H1 (cell line): Measurements from ENCODE around the gene AIFM1. TPM values are rescaled to one million over a fixed set of nuclear protein-coding genes. Genes with fewer than 3 reads are reported as not detected.

Source experiments
- CTCF ChIA-PET: fragments of 300-600 bp; sonication (Branson Sonifier 250); formaldehyde crosslinking; loops from one replicate; lab custom pipeline; 2021; ENCODE audit not compliant: partially characterized antibody; lab: Charles Lee
- POLR2A ChIA-PET: fragments of 300-600 bp; sonication (Branson Sonifier 250); formaldehyde crosslinking; loops from one replicate; lab custom pipeline; 2021; ENCODE audit warnings: inconsistent platforms; ENCODE audit not compliant: partially characterized antibody; lab: Charles Lee
- DNase-seq, 2 experiments: peaks; one replicate each; pipeline versions ENCODE4 v3.0.0 to v3.0.0-alpha.2; 2010 to 2022; ENCODE audit warnings: low spot score in 2 of 2, low read depth in 1 of 2, mixed read lengths in 1 of 2
- FAIRE-seq: peaks from 2 replicates; lab custom pipeline; 2011; peaks lifted over from hg19 to GRCh38; lab: Jason Lieb, UNC
- H2AFZ ChIP-seq: 2 replicates; pipeline ENCODE4 v1.8.1; 2012; ENCODE audit warnings: low read length, inconsistent platforms
- H2AK5ac ChIP-seq: 2 replicates; pipeline ENCODE4 v1.6.1; 2013; ENCODE audit warnings: low read depth, low read length
- H2BK120ac ChIP-seq: replicated peaks from 2 replicates; pipeline ENCODE3; 2013; ENCODE audit warnings: low read depth, low read length, inconsistent platforms
- H2BK12ac ChIP-seq: 2 replicates; pipeline ENCODE4 v1.6.1; 2013; ENCODE audit warnings: low read depth, low read length
- H2BK15ac ChIP-seq: 2 replicates; pipeline ENCODE4 v1.6.1; 2013; ENCODE audit warnings: low read length
- H2BK20ac ChIP-seq: 2 replicates; pipeline ENCODE4 v1.6.1; 2013; ENCODE audit warnings: low read length
- H2BK5ac ChIP-seq: 2 replicates; pipeline ENCODE4 v1.6.1; 2013; ENCODE audit warnings: low read depth, low read length
- H3K14ac ChIP-seq: 2 replicates; pipeline ENCODE4 v1.6.1; 2013; ENCODE audit warnings: inconsistent platforms; ENCODE audit not compliant: insufficient read length
- H3K18ac ChIP-seq: 2 replicates; pipeline ENCODE4 v1.6.1; 2013; ENCODE audit warnings: low read length; ENCODE audit errors: extremely low read depth
- H3K23ac ChIP-seq: 2 replicates; pipeline ENCODE4 v1.6.1; 2013; ENCODE audit warnings: inconsistent platforms; ENCODE audit not compliant: insufficient read length
- H3K23me2 ChIP-seq: 2 replicates; pipeline ENCODE4 v1.6.1; 2013; ENCODE audit warnings: low read depth, low read length
- H3K27ac ChIP-seq: 2 replicates; pipeline ENCODE4 v1.6.1; 2011; ENCODE audit warnings: low read depth, low read length, inconsistent platforms
- H3K27me3 ChIP-seq, 4 experiments: replicated peaks in 1 of 4; 1 replicate in 1 of 4; 2 replicates in 3 of 4; pipeline versions ENCODE4 v1.6.1 to v1.8.1; 2011 to 2013; ENCODE audit warnings: low read length in 3 of 4, mild to moderate bottlenecking in 3 of 4, inconsistent platforms in 2 of 4, mixed read lengths in 2 of 4, moderate library complexity in 1 of 4; ENCODE audit not compliant: control insufficient read depth in 3 of 4, insufficient read depth in 3 of 4; ENCODE audit errors: extremely low read depth in 1 of 4
- H3K36me3 ChIP-seq, 4 experiments: 2 replicates each; pipeline versions ENCODE4 v1.6.1 to v1.8.1; 2011 to 2013; ENCODE audit warnings: mild to moderate bottlenecking in 4 of 4, low read length in 3 of 4, moderate library complexity in 2 of 4, control low read depth in 1 of 4, inconsistent platforms in 1 of 4; ENCODE audit not compliant: insufficient read depth in 4 of 4, control insufficient read depth in 2 of 4
- H3K4ac ChIP-seq: replicated peaks from 2 replicates; pipeline ENCODE3; 2013; ENCODE audit warnings: low read length, low read depth, mixed read lengths, inconsistent platforms; ENCODE audit not compliant: insufficient read length
- H3K4me1 ChIP-seq, 4 experiments: replicated peaks in 1 of 4; 1 replicate in 1 of 4; 2 replicates in 3 of 4; pipeline versions ENCODE4 v1.6.1 to v1.8.1; 2011 to 2013; ENCODE audit warnings: low read length in 3 of 4, inconsistent platforms in 2 of 4, mixed read lengths in 1 of 4; ENCODE audit not compliant: insufficient read depth in 4 of 4, control insufficient read depth in 3 of 4
- H3K4me2 ChIP-seq, 2 experiments: 2 replicates each; pipeline versions ENCODE4 v1.6.1 to v1.8.1; 2011 to 2013; ENCODE audit warnings: low read depth in 2 of 2, low read length in 2 of 2, control low read depth in 1 of 2, inconsistent platforms in 1 of 2, mild to moderate bottlenecking in 1 of 2; ENCODE audit not compliant: insufficient read depth in 1 of 2
- H3K4me3 ChIP-seq, 4 experiments: fragments of 200-600, 300-600 bp in 1 of 4; sonication (generic), shearing (Covaris generic), sonication (Bioruptor Twin) in 1 of 4; 2 replicates each; pipeline versions ENCODE4 v1.5.1 to v1.8.1; 2011 to 2016; ENCODE audit warnings: low read length in 4 of 4, low read depth in 3 of 4, control low read depth in 2 of 4, inconsistent platforms in 2 of 4, mild to moderate bottlenecking in 2 of 4, mixed read lengths in 1 of 4, moderate library complexity in 1 of 4; ENCODE audit not compliant: insufficient read depth in 2 of 4; ENCODE audit errors: extremely low read depth in 1 of 4
- H3K56ac ChIP-seq: replicated peaks from 2 replicates; pipeline ENCODE3; 2013; ENCODE audit warnings: low read depth, mild to moderate bottlenecking, mixed read lengths, low read length, inconsistent platforms; ENCODE audit not compliant: insufficient read length
- H3K79me1 ChIP-seq: 2 replicates; pipeline ENCODE4 v1.6.1; 2013; ENCODE audit warnings: low read depth, low read length, control low read depth
- H3K79me2 ChIP-seq, 2 experiments: 2 replicates each; pipeline versions ENCODE4 v1.6.1 to v1.8.1; 2012 to 2013; ENCODE audit warnings: low read length in 2 of 2, mild to moderate bottlenecking in 2 of 2, inconsistent platforms in 1 of 2; ENCODE audit not compliant: insufficient read depth in 2 of 2, control insufficient read depth in 1 of 2
- H3K9ac ChIP-seq, 4 experiments: replicated peaks in 1 of 4; 1 replicate in 1 of 4; 2 replicates in 3 of 4; pipeline versions ENCODE4 v1.6.1 to v1.8.1; 2011 to 2013; ENCODE audit warnings: low read depth in 3 of 4, low read length in 3 of 4, control low read depth in 2 of 4, mild to moderate bottlenecking in 2 of 4, moderate library complexity in 2 of 4, inconsistent platforms in 1 of 4; ENCODE audit errors: extremely low read depth in 1 of 4
- H3K9me3 ChIP-seq, 2 experiments: 2 replicates each; pipeline versions ENCODE4 v1.6.1 to v1.8.1; 2012 to 2013; ENCODE audit warnings: mild to moderate bottlenecking in 2 of 2, moderate library complexity in 2 of 2, control low read depth in 1 of 2, inconsistent platforms in 1 of 2, low read depth in 1 of 2, low read length in 1 of 2, mixed read lengths in 1 of 2; ENCODE audit not compliant: insufficient read depth in 2 of 2
- H4K20me1 ChIP-seq, 2 experiments: replicated peaks in 1 of 2; 2 replicates each; pipeline versions ENCODE3 to v1.8.1; 2011 to 2013; ENCODE audit warnings: inconsistent platforms in 2 of 2, low read length in 2 of 2, mild to moderate bottlenecking in 1 of 2; ENCODE audit not compliant: insufficient read depth in 2 of 2, control insufficient read depth in 1 of 2
- H4K5ac ChIP-seq: 2 replicates; pipeline ENCODE4 v1.6.1; 2013; ENCODE audit warnings: low read length, low read depth, mixed read lengths, inconsistent platforms; ENCODE audit not compliant: insufficient read length
- H4K8ac ChIP-seq: 2 replicates; pipeline ENCODE4 v1.8.0; 2013; ENCODE audit warnings: mild to moderate bottlenecking, moderate library complexity, low read length, inconsistent platforms; ENCODE audit not compliant: insufficient read depth; ENCODE audit errors: extremely low read depth
- H4K91ac ChIP-seq: replicated peaks from 2 replicates; pipeline ENCODE3; 2013; ENCODE audit warnings: low read length, mixed read lengths, inconsistent platforms; ENCODE audit not compliant: insufficient read length
- CHD1 ChIP-seq: IDR thresholded peaks from 2 replicates; pipeline ENCODE4 v1.6.1; 2012; ENCODE audit warnings: low read depth, low read length, improper control_type of control experiment
- CTBP2 ChIP-seq: IDR thresholded peaks from 2 replicates; pipeline ENCODE4 v1.7.0; 2011; ENCODE audit warnings: borderline replicate concordance, mild to moderate bottlenecking, moderate library complexity, mixed read lengths, low read length; ENCODE audit not compliant: insufficient read depth, insufficient read length
- EGR1 ChIP-seq: IDR thresholded peaks from 2 replicates; pipeline ENCODE4 v1.6.1; 2011; ENCODE audit warnings: low read depth, low read length, borderline replicate concordance
- GTF2F1 ChIP-seq: IDR thresholded peaks from 2 replicates; pipeline ENCODE4 v1.6.1; 2012; ENCODE audit warnings: low read depth, low read length, improper control_type of control experiment, borderline replicate concordance
- RBBP5 ChIP-seq: IDR thresholded peaks from 2 replicates; pipeline ENCODE4 v1.7.1; 2012; ENCODE audit warnings: low read depth, mild to moderate bottlenecking, inconsistent platforms, low read length, moderate library complexity, borderline replicate concordance
- RFX5 ChIP-seq: IDR thresholded peaks from 2 replicates; pipeline ENCODE4 v1.6.1; 2011; ENCODE audit warnings: low read depth, low read length, improper control_type of control experiment, borderline replicate concordance
- SAP30 ChIP-seq: fragments of 300-600 bp; sonication (generic); IDR thresholded peaks from 2 replicates; pipeline ENCODE4 v1.7.1; 2012; ENCODE audit warnings: low read length, moderate library complexity, mild to moderate bottlenecking, inconsistent platforms; ENCODE audit not compliant: insufficient read depth, insufficient replicate concordance
- SIN3A ChIP-seq, 2 experiments: IDR thresholded peaks in 1 of 2; conservative IDR thresholded peaks in 1 of 2; 2 replicates each; pipeline ENCODE4 v1.6.1; 2011 to 2012; ENCODE audit warnings: low read length in 2 of 2, improper control_type of control experiment in 1 of 2, low read depth in 1 of 2, mild to moderate bottlenecking in 1 of 2
- SIX5 ChIP-seq: IDR thresholded peaks from 2 replicates; pipeline ENCODE4 v1.6.1; 2011; ENCODE audit warnings: mild to moderate bottlenecking, low read depth, low read length
- SUZ12 ChIP-seq: fragments of 200-600 bp; sonication (generic); IDR thresholded peaks from 2 replicates; pipeline ENCODE4 v1.6.1; 2012; ENCODE audit warnings: mild to moderate bottlenecking, inconsistent platforms, low read length, moderate library complexity, mixed read lengths
- TAF7 ChIP-seq: optimal IDR thresholded peaks from 2 replicates; pipeline ENCODE3; 2011; ENCODE audit warnings: low read depth, mild to moderate bottlenecking, inconsistent platforms, low read length, moderate library complexity, borderline replicate concordance
- TCF12 ChIP-seq: IDR thresholded peaks from 2 replicates; pipeline ENCODE4 v1.6.1; 2011; ENCODE audit warnings: low read depth, mild to moderate bottlenecking, low read length
- ZNF274 ChIP-seq: IDR thresholded peaks from 2 replicates; pipeline ENCODE4 v1.7.0; 2012; ENCODE audit warnings: low read length, borderline replicate concordance; ENCODE audit errors: extremely low read depth
- WGBS, 2 experiments: shearing (Covaris generic) in 1 of 2; methylation state at CpG; one replicate each; pipeline versions ENCODE4 v1.1.6 to v1.1.7; 2013 to 2015; ENCODE audit warnings: low lambda C conversion rate in 2 of 2, mixed read lengths in 2 of 2, inconsistent platforms in 1 of 2, low coverage in 1 of 2, missing lambda C conversion rate in 1 of 2; ENCODE audit not compliant: insufficient replicate concordance in 2 of 2, insufficient coverage in 1 of 2, insufficient read length in 1 of 2; ENCODE audit errors: extremely low coverage in 1 of 2, missing lambda C conversion rate in 1 of 2; 5-methylcytosine and 5-hydroxymethylcytosine counted together
- polyA plus RNA-seq, 7 experiments: library from polyadenylated mRNA; depleted of rRNA in 3 of 7; stranded (reverse) in 5 of 7; unstranded in 2 of 7; fragments of >200 nt in 5 of 7; fragments of 200-250 nt in 2 of 7; gene quantifications; 1 replicate in 5 of 7; 2 replicates in 1 of 7; 4 replicates in 1 of 7; pipeline versions ENCODE4 v1.2.1 to v1.2.3, GENCODE V29; 2011 to 2013; ENCODE audit warnings: missing spikeins in 2 of 7, mixed read lengths in 2 of 7
- total RNA-seq: library from RNA; stranded (reverse); fragmentation: NEBNext Ultra II Directional; extraction: Animal tissue kit (Norgen Biotek cat#: 25700); gene quantifications from 2 replicates; pipeline ENCODE4 v1.2.1, GENCODE V29; 2021

AIFM1 gene
- total and polyA plus RNA-seq, 2 of the 8 experiments (the other 6 are each of a cell fraction or from before 2014, with no cell fraction given): 34.1 to 55.4 TPM

- Histone ChIP-seq H3K79me1 (no peaks in the 10 kb centered on the region), H3K4me2 (no peak overlapping the region), H2BK20ac (no peak overlapping the region), H2BK120ac (no peak overlapping the region), H3K9ac (no peak overlapping the region), H4K20me1 (no peaks in the 10 kb centered on the region), H3K27ac (no peak overlapping the region), H2AK5ac (no peak overlapping the region), H3K27me3 (peaks cover 0 to 11% (median 9%) of the 10 kb centered on the region in 4 experiments; a peak in 6 of 7 replicates), H2AFZ (no peak overlapping the region), H3K4me3 (no peak overlapping the region), H2BK15ac (no peak overlapping the region), H2BK12ac (no peak overlapping the region), H3K4me1 (peaks cover 0 to 6% (median 0%) of the 10 kb centered on the region in 4 experiments; a peak in 3 of 7 replicates), H3K36me3 (no peaks in the 10 kb centered on the region), H3K23ac (no peak overlapping the region), H3K79me2 (no peaks in the 10 kb centered on the region), H3K18ac (no peak overlapping the region), H2BK5ac (no peak overlapping the region), H3K23me2 (peaks cover 13% of the 10 kb centered on the region; the same call in 1 of the 2 replicates), H4K91ac (no peak overlapping the region), H3K4ac (no peak overlapping the region), H3K56ac (no peak overlapping the region), H3K14ac (no peak overlapping the region), H4K5ac (no peak overlapping the region), H3K9me3 (no peaks in the 10 kb centered on the region), H4K8ac (no peak overlapping the region)
- CTCF ChIA-PET: interaction anchor here (2.7 kb wide), 1 partner anchor 17 kb away, joined by 12 read pairs; no protein-coding TSS in a partner anchor
- WGBS, 2 experiments: 100% methylated on average over 2 of the region's 2 CpGs; no CpG with 5 or more reads in 1 of the 2 experiments
- no peak for DNase-seq
- POLR2A ChIA-PET: no interaction called here
- FAIRE-seq: no peak
- TF ChIP-seq ZNF274 (no peak), SIX5 (no peak), SUZ12 (no peak), TAF7 (no peak), CTBP2 (no peak), RFX5 (no peak), SIN3A (conservative IDR thresholded peaks at IDR 0.05 in 1 of 2, IDR thresholded peaks at IDR 0.05 in 1 of 2; ENCODE audit: low read depth in 1 of 2, low read length in 2 of 2) (no peak), RBBP5 (no peak), EGR1 (no peak), CHD1 (no peak), GTF2F1 (no peak), TCF12 (no peak), SAP30 (no peak)
Observed at GRCh38 chrX:130174937-130175336, 9.3 kb upstream of the AIFM1 start.
